ENCODE measurements around the gene MB.

DNA sequence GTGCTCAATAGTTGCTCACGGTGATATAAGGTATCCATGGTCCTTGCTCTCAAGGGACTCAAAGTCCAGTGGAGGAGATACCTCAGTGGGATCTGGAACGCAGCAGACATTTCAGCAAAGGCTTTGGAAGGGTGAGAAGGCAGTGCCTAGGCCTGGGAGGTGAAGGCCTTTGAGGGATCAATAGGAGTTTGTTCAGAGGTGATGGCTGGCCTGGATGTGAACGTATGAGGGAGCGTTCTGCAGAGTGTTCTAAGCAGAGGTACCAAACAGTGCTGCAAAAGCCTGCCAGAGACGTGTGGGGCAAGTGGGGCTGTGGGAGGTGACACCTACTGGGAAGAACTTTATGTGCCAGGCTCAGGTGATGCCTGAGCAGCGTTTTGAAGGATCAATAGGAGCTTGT, 7.4 kb upstream of the MB start:
- TF ChIP-seq, protein P1, sequence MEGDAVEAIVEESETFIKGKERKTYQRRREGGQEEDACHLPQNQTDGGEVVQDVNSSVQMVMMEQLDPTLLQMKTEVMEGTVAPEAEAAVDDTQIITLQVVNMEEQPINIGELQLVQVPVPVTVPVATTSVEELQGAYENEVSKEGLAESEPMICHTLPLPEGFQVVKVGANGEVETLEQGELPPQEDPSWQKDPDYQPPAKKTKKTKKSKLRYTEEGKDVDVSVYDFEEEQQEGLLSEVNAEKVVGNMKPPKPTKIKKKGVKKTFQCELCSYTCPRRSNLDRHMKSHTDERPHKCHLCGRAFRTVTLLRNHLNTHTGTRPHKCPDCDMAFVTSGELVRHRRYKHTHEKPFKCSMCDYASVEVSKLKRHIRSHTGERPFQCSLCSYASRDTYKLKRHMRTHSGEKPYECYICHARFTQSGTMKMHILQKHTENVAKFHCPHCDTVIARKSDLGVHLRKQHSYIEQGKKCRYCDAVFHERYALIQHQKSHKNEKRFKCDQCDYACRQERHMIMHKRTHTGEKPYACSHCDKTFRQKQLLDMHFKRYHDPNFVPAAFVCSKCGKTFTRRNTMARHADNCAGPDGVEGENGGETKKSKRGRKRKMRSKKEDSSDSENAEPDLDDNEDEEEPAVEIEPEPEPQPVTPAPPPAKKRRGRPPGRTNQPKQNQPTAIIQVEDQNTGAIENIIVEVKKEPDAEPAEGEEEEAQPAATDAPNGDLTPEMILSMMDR (IDR thresholded peaks at IDR 0.05): no peak
- TF ChIP-seq POLR2A (IDR thresholded peaks at IDR 0.05): no peak

Data from breast epithelium (tissue), 3 donors.